Measurements from ENCODE around the gene CC2D1A.

DNA sequence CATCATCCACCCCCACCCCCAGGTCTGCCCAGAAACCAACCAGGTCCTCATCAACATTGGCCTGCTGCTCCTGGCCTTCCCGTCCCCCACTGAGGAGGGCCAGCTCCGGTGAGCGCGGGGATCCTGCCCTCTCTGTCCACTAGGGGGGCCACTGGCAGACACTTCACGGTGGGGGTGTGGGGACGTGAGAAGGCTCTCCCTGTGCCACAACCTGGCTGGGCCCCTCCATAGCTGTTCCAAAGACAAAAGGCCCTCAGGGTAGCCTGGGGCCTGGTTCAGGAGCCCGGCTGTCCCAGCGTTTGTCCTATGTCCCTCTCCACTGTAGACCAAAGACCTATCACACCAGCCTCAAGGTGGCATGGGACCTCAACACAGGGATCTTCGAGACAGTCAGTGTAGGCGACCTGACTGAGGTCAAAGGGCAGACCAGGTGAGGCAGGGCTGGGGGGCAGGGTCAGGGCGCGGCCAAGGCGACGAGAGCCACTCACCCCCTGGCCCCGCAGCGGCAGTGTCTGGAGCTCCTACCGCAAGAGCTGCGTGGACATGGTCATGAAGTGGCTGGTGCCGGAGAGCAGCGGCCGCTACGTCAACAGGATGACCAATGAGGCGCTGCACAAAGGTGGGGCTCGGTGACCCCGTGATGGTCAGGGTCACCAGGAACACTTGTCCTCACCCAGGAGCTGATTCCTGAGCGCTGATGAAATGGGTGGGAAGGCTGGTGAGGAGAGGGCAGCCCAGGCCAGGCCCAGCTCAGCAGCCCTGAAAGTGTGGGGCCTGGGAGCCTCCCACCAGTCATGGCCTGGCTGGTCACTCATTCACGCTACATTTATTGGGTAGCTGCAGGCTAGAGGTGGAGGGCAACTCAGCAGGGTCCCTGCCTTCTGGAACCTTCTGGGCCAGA, 54.2 kb downstream of the CC2D1A start:
- TF ChIP-seq, protein P1, sequence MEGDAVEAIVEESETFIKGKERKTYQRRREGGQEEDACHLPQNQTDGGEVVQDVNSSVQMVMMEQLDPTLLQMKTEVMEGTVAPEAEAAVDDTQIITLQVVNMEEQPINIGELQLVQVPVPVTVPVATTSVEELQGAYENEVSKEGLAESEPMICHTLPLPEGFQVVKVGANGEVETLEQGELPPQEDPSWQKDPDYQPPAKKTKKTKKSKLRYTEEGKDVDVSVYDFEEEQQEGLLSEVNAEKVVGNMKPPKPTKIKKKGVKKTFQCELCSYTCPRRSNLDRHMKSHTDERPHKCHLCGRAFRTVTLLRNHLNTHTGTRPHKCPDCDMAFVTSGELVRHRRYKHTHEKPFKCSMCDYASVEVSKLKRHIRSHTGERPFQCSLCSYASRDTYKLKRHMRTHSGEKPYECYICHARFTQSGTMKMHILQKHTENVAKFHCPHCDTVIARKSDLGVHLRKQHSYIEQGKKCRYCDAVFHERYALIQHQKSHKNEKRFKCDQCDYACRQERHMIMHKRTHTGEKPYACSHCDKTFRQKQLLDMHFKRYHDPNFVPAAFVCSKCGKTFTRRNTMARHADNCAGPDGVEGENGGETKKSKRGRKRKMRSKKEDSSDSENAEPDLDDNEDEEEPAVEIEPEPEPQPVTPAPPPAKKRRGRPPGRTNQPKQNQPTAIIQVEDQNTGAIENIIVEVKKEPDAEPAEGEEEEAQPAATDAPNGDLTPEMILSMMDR (IDR thresholded peaks at IDR 0.05; ENCODE audit: insufficient read depth, low read length), result peak; percentile 7
- TF ChIP-seq POLR2AphosphoS5 (IDR thresholded peaks at IDR 0.05; ENCODE audit: low read depth) (no peak), REST (IDR thresholded peaks at IDR 0.05; ENCODE audit: insufficient replicate concordance, low read depth) (no peak), GABPA (IDR thresholded peaks at IDR 0.05; ENCODE audit: low read depth) (no peak), SPI1 (IDR thresholded peaks at IDR 0.05; ENCODE audit: borderline replicate concordance, low read depth) (no peak)
